ENCODE results near the gene CHERP. TPM values are rescaled to one million over a fixed set of nuclear protein-coding genes. Genes with fewer than 3 reads are reported as not detected.

CHERP gene
- total RNA-seq, 1 donor from 2014 or later: 13.8 TPM

DNA sequence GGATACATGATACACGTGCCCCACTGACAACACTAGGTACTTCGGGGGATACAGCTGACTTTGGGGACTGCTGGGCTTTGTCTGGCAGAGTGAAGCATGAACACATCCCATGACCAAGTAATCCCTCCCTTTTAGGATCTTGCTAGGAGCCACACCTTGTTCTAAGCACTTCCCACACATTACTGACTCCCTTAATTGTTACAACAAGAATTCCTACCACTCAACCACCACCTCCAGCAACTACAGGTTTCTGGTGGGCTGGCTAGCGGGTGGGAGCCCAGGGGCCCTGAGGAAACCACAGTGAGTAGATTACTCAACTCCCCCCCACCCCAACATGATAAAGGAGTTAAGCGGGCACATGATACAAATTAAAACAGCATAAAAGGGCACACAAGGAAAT lies 37.1 kb upstream of the CHERP start:
- H3K27ac ChIP-seq: no peak overlapping the region
- H3K27me3 ChIP-seq: no peaks in the 10 kb centered on the region
- H3K4me1 ChIP-seq: peaks cover 8 to 11% of the 10 kb centered on the region in 2 donors
- H3K36me3 ChIP-seq: peaks cover 33 to 55% of the 10 kb centered on the region in 2 donors
- intact Hi-C loops (cut with DNase I): no loop called here
- TF ChIP-seq CTCF (IDR thresholded peaks at IDR 0.05): no peak
- no peak for DNase-seq (ENCODE audit: low spot score in 2 of 2)
- no peak overlapping the region for H3K4me3 ChIP-seq
- H3K9me3 ChIP-seq: no peaks in the 10 kb centered on the region

- H3K9me3 ChIP-seq: no peaks in the 10 kb centered on the region
- no peak for TF ChIP-seq CTCF (IDR thresholded peaks at IDR 0.05)
- H3K4me1 ChIP-seq: peaks cover 12 to 13% of the 10 kb centered on the region in 2 donors
- no peak overlapping the region for H3K27ac ChIP-seq
- H3K36me3 ChIP-seq: peaks cover 33 to 55% of the 10 kb centered on the region in 2 donors
- no peaks in the 10 kb centered on the region for H3K27me3 ChIP-seq
- intact Hi-C loops (cut with DNase I): no loop called here
- no peak for DNase-seq (ENCODE audit: low spot score in 2 of 2)
- H3K4me3 ChIP-seq: no peak overlapping the region
Observed at GRCh38 chr19:16577531-16577985, 35.3 kb upstream of the CHERP start.

DNA sequence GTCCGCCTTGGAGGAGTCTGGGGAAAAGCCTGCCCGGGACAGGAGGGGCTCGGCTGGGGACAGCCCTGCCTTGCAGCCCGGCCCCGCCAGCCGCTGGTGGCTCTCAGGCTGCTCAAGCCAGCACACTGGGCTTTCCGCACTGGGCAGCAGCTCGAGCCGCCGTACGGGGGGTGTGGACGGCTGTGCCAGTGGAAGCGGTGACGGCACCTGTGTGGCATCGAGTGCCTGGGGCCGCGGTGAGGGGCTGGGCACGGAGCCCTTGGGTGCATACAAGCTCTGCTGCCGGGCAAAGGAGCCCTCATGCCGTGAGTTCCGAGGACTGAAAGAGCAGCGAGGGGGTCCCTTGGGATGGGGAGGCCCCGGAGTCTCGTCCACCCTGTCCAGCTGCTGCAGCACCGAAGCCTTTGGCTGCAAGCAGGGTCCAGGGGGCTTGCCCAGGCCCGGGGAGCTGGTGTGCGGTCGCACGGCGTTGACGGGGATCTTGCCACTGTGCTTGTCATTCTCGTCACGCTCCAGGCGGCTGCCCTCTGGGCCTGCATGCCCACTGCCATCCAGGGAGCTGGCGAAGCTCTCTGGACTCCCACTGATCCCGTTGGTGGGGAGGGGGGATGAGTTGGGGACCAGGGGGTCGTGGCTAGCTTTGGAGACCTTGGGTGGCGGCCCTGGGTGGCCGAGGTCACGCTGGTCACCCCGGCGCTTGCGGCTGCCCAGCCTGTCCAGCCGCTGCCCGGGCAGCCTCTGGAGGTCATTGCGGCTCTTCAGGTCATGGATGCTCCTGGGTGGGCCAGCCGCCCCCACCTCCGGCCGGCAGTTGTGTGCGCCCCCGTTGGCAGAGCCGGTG lies 34.7 kb upstream of the CHERP start:
- H3K4me1 ChIP-seq: peaks cover 12 to 13% of the 10 kb centered on the region in 2 donors
- no peaks in the 10 kb centered on the region for H3K9me3 ChIP-seq
- no peak for TF ChIP-seq CTCF (IDR thresholded peaks at IDR 0.05)
- no peak overlapping the region for H3K4me3 ChIP-seq
- peaks cover 33 to 53% of the 10 kb centered on the region in 2 donors for H3K36me3 ChIP-seq
- no peak overlapping the region for H3K27ac ChIP-seq
- intact Hi-C loops (cut with DNase I): no loop called here
- DNase-seq (ENCODE audit: low spot score in 2 of 2): no peak
- H3K27me3 ChIP-seq: no peaks in the 10 kb centered on the region

DNA sequence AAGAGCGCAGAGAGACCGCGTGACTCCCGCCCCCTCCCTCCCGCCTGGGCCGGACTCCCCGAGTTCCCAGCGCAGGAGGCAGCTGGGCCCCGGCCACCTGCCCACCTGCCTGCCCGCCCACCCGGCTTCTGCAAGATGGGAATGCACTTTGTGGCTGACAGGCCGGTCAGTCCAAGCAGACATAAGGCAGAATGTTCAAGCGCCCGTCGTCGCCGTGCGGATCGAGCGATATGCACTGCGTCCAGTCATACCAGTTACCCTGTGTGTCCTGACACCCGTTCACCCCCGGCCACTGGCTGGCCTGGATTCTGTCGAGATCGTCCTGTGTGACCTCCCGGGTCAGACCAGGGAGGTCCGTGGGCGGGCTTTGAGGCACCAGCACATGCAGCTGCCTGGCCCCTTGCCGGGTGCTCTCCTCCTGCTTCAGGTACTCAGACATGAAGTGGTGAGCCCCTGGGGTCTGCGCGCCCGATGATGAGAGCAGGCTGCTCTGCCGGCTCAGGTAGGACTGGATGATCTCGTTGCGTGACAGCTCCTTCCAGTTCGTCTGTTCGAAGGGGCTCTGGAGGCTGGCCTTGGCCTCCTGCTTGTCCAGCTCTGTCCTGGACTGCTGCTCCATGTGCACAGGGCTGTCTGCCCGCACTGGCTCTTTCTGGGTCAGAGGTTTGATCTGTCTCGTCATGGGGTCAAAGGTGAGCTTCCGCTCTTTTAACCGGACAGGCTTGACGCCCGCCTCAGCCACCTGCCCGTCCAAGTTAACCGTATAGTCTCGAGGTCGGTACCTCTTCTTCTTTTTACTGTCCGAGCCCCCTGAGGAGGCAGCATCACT lies 33.8 kb upstream of the CHERP start:
- Histone ChIP-seq H3K36me3 (peaks cover 33 to 48% of the 10 kb centered on the region in 2 donors), H3K9me3 (no peaks in the 10 kb centered on the region), H3K27me3 (no peaks in the 10 kb centered on the region), H3K27ac (no peak overlapping the region), H3K4me1 (peaks cover 14 to 20% of the 10 kb centered on the region in 2 donors), H3K4me3 (no peak overlapping the region)
- no peak for DNase-seq (ENCODE audit: low spot score in 2 of 2)
- intact Hi-C loops (cut with DNase I): no loop called here
- TF ChIP-seq CTCF (IDR thresholded peaks at IDR 0.05): no peak

- no peak for TF ChIP-seq CTCF (IDR thresholded peaks at IDR 0.05)
- no peaks in the 10 kb centered on the region for H3K27me3 ChIP-seq
- H3K4me1 ChIP-seq: peaks cover 14 to 21% of the 10 kb centered on the region in 2 donors
- no peak for DNase-seq (ENCODE audit: low spot score in 2 of 2)
- no peak overlapping the region for H3K4me3 ChIP-seq
- no peaks in the 10 kb centered on the region for H3K9me3 ChIP-seq
- peaks cover 33 to 45% of the 10 kb centered on the region in 2 donors for H3K36me3 ChIP-seq
- intact Hi-C loops (cut with DNase I): no loop called here
- no peak overlapping the region for H3K27ac ChIP-seq
Observed at GRCh38 chr19:16575282-16575681, 33.0 kb upstream of the CHERP start.
